Measurements from ENCODE around the gene NKRF.

The NKRF gene

GRCh38 chrX:119614776-119615175 is 8.6 kb upstream of the NKRF start:
- no peak for DNase-seq (ENCODE audit: low read depth in 1 of 2, low spot score in 1 of 2)

GRCh38 chrX:119607018-119607389 is 780 bp upstream of the NKRF start:
- no peak for DNase-seq (ENCODE audit: low read depth in 1 of 2, low spot score in 1 of 2)

DNA sequence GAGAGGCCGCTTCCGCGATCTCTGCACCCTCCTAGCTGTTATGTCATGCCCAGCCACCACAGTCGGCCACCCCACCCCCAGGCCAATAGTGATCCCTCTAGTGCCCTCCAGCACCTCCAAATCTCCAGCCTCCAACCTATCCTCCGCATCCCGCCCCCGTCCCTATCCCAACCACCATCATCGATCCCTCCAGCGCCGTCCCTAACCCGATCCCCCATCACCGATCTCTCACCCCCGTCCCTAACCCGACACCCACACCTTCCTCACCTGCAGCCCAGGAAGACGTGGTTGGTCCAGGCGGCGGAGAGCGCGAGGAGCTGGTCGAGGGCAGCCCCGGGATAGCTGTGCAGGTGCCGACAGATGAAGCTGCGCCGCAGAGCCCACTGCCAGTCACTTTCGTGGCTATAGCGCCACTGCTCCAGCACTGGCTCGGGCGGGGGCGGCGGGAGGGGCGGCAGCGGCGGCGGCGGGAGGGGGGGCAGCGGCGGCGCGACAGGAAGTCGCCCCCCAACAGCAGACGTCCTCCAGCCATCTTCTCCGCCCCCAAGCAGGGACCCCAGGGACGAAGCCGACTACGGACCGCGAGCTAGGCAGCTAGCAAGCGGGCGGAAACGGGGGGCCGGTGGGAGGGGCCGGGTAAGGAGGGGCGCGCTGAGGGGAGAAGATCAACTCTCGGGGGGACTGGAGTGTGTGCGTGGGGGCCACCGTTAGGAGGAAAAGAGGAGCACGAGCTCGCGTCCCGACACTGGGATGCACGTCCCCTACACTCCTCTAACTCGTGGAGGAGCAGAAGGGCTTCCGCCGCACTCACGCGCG is 552 bp downstream of the NKRF start:
- DNase-seq (ENCODE audit: low read depth in 1 of 2, low spot score in 1 of 2), result peak in 1 of 2 donors; percentile 17

GRCh38 chrX:119604766-119605463 is 1.3 kb downstream of the NKRF start:
- DNase-seq (ENCODE audit: low read depth in 1 of 2, low spot score in 1 of 2), result no peak

GRCh38 chrX:119602701-119603255 is 3.4 kb downstream of the NKRF start:
- DNase-seq (ENCODE audit: low read depth in 1 of 2, low spot score in 1 of 2), result no peak

GRCh38 chrX:119589810-119590209 is 16.4 kb downstream of the NKRF start:
- no peak for DNase-seq (ENCODE audit: low read depth in 1 of 2, low spot score in 1 of 2)

- DNase-seq (ENCODE audit: low read depth in 1 of 2, low spot score in 1 of 2), result no peak
Measured at GRCh38 chrX:119583431-119584059, 22.7 kb downstream of the NKRF start.

- no peak for DNase-seq (ENCODE audit: low read depth in 1 of 2, low spot score in 1 of 2)
Measured at GRCh38 chrX:119579414-119579813, 26.8 kb downstream of the NKRF start.

DNA sequence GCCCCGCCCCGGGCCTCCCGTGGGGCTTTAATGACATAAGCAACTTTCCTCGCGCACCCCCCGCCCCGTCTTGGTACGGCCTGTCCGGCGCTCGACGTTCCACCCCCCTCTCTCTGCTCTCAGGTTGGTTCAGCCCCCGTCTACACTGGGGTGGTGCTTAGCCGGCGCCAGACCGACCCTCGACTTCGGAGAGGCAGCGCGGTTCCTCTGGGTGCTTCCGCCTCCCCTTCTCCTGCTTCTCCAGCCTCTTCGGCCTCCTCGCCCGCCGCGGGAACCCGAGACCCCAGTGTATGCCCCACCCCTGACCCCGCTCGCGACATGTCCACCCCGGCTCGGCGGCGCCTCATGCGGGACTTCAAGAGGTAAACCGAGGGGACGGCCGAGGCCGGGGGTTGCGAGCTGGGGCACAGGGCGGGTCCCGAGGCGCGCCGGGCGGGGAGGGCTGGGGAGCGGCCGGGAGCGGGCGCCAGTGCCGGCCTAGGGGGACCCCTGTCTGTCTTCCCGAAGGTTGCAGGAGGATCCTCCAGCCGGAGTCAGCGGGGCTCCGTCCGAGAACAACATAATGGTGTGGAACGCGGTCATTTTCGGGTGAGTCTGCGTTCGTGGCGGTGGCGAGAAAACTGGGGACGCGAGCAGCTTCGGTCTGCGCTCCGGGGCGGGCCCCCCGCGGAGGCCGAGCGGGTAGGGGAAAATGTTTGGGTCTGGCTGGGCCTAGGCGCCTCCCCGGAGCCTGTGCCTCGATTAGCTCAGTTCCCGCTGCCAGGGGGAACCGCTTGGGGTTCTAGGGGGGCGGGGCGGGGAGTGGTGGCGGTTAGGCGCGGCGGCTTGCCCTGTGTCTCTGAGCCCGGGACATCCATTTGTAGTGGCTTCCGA is 31.6 kb downstream of the NKRF start, which contains the start of gene UBE2A:
Gene UBE2A, plus strand, starts transcription at position 170 of the 873 bp plus-strand sequence. Its CDS starts 149 bp downstream, at position 319.
- peak; percentile 65 to 82 for DNase-seq (ENCODE audit: low read depth in 1 of 2, low spot score in 1 of 2)

- peak in 1 of 2 donors; percentile 5 for DNase-seq (ENCODE audit: low read depth in 1 of 2, low spot score in 1 of 2)
Measured at GRCh38 chrX:119573840-119574393, 32.3 kb downstream of the NKRF start.

DNA sequence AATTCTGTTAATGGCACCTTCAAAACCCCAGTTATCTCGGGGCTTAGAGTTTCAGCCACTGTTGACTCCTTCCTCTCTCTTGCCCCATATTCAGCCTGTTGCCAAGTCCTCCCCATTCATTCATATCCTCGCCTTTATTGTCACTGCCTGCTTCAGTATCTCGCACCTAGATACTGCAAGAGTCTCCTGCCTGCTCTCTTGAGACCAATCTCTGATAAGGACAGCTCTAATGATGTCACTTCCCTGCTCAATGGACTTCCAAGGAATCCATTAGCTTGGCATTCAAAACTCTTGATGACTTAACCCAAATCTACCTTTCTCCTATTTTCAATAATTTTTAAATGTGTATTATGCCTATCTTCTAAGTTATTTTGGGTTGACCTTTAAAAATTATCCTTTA is 33.0 kb downstream of the NKRF start:
- no peak for DNase-seq (ENCODE audit: low read depth in 1 of 2, low spot score in 1 of 2)

GRCh38 chrX:119570351-119570835 is 35.8 kb downstream of the NKRF start:
- no peak for DNase-seq (ENCODE audit: low read depth in 1 of 2, low spot score in 1 of 2)

DNA sequence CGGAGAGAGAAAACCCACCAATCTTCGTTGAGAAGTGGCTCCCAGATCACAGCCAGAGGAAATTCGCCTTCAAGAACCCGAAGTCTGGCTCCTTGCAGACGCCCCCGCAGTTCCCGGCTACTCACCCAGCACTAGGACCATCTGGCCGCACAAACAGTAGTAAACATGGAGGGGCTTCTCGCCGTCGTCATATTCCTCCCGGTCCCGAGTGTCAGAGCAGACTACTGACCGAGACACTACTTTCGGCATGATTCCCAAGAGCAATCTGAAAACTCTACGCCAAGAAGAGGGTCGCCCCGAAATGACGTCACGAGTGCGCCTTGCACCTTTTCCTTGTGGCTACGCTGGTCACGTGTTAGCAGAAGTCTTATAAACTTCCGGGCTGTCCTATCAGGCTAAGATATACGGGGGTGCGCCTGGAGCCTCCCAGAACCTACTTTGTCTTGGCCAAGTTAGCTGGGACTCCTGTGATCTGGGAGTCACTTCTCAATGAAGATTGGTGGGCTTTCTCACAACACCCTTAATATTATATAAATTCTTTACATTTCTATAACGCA is 41.0 kb downstream of the NKRF start, which contains the start of gene STEEP1:
Gene STEEP1, minus strand, starts transcription at position 303 of the 557 bp plus-strand sequence. Its CDS starts 54 bp downstream, at position 249.
- peak; percentile 64 to 80 for DNase-seq (ENCODE audit: low read depth in 1 of 2, low spot score in 1 of 2)

GRCh38 chrX:119552508-119552907 is 53.7 kb downstream of the NKRF start:
- DNase-seq (ENCODE audit: low read depth in 1 of 2, low spot score in 1 of 2), result no peak

GRCh38 chrX:119549327-119550016 is 56.8 kb downstream of the NKRF start:
- DNase-seq (ENCODE audit: low read depth in 1 of 2, low spot score in 1 of 2), result no peak

- DNase-seq (ENCODE audit: low read depth in 1 of 2, low spot score in 1 of 2), result no peak
Measured at GRCh38 chrX:119541188-119541587, 65.0 kb downstream of the NKRF start.

DNA sequence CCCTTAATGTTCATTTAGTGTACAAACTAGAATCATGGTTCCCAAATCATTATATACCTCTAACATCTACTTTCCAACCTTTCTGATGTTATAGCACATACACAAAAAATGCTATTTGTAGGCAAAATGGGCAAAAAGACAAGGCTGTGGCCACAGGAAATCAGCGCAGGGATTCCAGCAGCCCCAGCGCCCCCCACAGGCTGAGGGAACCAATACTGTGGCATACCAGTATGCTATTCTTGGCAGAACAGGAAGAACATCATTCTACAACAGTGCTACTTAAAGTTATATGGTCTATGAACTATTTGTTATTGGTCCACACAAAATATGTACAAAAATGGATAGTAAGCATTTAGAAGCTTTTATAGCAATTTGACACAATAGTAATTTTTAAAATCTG is 66.4 kb downstream of the NKRF start:
- no peak for DNase-seq (ENCODE audit: low read depth in 1 of 2, low spot score in 1 of 2)
